K562 (cell line): ENCODE results near the gene CPED1. TPM values are rescaled to one million over a fixed set of nuclear protein-coding genes. Genes with fewer than 3 reads are reported as not detected.
"Not testable (repeated sequence)": the region's sequence is repeated elsewhere in the genome, so short reads cannot be mapped to it uniquely, and the experiment has no call there.

Experiments
- ATAC-seq: fragments of 200-7000 bp; cut with Tn5 transposase; 3 replicates; pipeline ENCODE4 v1.9.1; 2020; ENCODE audit warnings: moderate library complexity
- BruUV-seq: library from RNA; stranded (reverse); fragments of 400-500 nt; replicated peaks from 2 replicates; lab custom pipeline; 2021; lab: Mats Ljungman, UMichigan
- CTCF ChIA-PET: fragments of 300-600 bp; formaldehyde crosslinking; extraction: SDS; loops from one replicate; lab custom pipeline; 2021; ENCODE audit warnings: low intra/inter-chr PET ratio; lab: Yijun Ruan, JAX
- POLR2A ChIA-PET: fragments of 300-600, 350-650 bp; sonication (Branson Sonifier 250); formaldehyde crosslinking; extraction: SDS; loops from one replicate; lab custom pipeline; 2021; ENCODE audit warnings: antibody characterized with exemption, inconsistent platforms; lab: Yijun Ruan, JAX
- DNase-seq, 4 experiments: peaks; one replicate each; pipeline versions ENCODE4 v3.0.0 to v3.0.0-alpha.2; 2011 to 2018; ENCODE audit warnings: low spot score in 3 of 4, mixed read lengths in 3 of 4; ENCODE audit errors: extremely low read depth in 1 of 4
- FAIRE-seq: peaks from 2 replicates; lab custom pipeline; 2011; peaks lifted over from hg19 to GRCh38; lab: Jason Lieb, UNC
- H2AFZ ChIP-seq: 2 replicates; pipeline ENCODE4 v1.6.0; 2011; ENCODE audit warnings: low read depth, low read length, control low read depth, inconsistent platforms
- H3K27ac ChIP-seq: fragments of 200-600 bp; 3 replicates; pipeline ENCODE4 v1.8.0; 2011; ENCODE audit warnings: low read depth, mild to moderate bottlenecking, control low read depth, inconsistent platforms, low read length, moderate library complexity, mixed read lengths; ENCODE audit errors: extremely low read depth
- H3K27me3 ChIP-seq, 2 experiments: fragments of 300-600 bp in 1 of 2; 2 replicates in 1 of 2; 3 replicates in 1 of 2; pipeline versions ENCODE4 v1.6.0 to v1.8.0; 2011; ENCODE audit warnings: inconsistent platforms in 2 of 2, low read length in 2 of 2, mild to moderate bottlenecking in 1 of 2, mixed read lengths in 1 of 2, moderate library complexity in 1 of 2; ENCODE audit not compliant: control insufficient read depth in 2 of 2, insufficient read depth in 2 of 2
- H3K36me3 ChIP-seq: fragments of 300-600 bp; 3 replicates; pipeline ENCODE4 v1.8.0; 2011; ENCODE audit warnings: mild to moderate bottlenecking, low read length, inconsistent platforms; ENCODE audit not compliant: control insufficient read depth, insufficient read depth
- H3K4me1 ChIP-seq, 2 experiments: fragments of 200-600 bp in 1 of 2; replicated peaks in 1 of 2; 2 replicates in 1 of 2; 3 replicates in 1 of 2; pipeline versions ENCODE4 v1.5.1 to v1.8.0; 2011; ENCODE audit warnings: inconsistent platforms in 2 of 2, low read length in 2 of 2, mild to moderate bottlenecking in 1 of 2, mixed read lengths in 1 of 2, moderate library complexity in 1 of 2; ENCODE audit not compliant: control insufficient read depth in 2 of 2, insufficient read depth in 2 of 2
- H3K4me2 ChIP-seq: 2 replicates; pipeline ENCODE4 v1.6.1; 2011; ENCODE audit warnings: low read length, control low read depth, inconsistent platforms, mixed read lengths; ENCODE audit not compliant: insufficient read depth
- H3K4me3 ChIP-seq: fragments of 200-600 bp; sonication (generic), shearing (Covaris generic); 2 replicates; pipeline ENCODE4 v1.5.1; 2016; ENCODE audit warnings: control low read depth, inconsistent platforms
- H3K79me2 ChIP-seq: fragments of 200-600 bp; 3 replicates; pipeline ENCODE4 v1.8.0; 2011; ENCODE audit warnings: low read length, inconsistent platforms; ENCODE audit not compliant: control insufficient read depth, insufficient read depth
- H3K9ac ChIP-seq, 2 experiments: 2 replicates each; pipeline versions ENCODE4 v1.6.0 to v1.6.1; 2011; ENCODE audit warnings: low read depth in 2 of 2, low read length in 2 of 2, control low read depth in 1 of 2, inconsistent platforms in 1 of 2, mild to moderate bottlenecking in 1 of 2, mixed read lengths in 1 of 2; ENCODE audit not compliant: insufficient read depth in 1 of 2
- H3K9me1 ChIP-seq: one replicate; pipeline ENCODE4 v1.6.0; 2011; ENCODE audit warnings: inconsistent platforms, mild to moderate bottlenecking, low read length, moderate library complexity; ENCODE audit not compliant: control insufficient read depth, insufficient read depth
- H3K9me3 ChIP-seq: replicated peaks from 2 replicates; pipeline ENCODE4 v1.5.1; 2011; ENCODE audit warnings: low read depth, low read length, inconsistent platforms; ENCODE audit not compliant: control insufficient read depth, insufficient read depth
- H4K20me1 ChIP-seq: replicated peaks from 2 replicates; pipeline ENCODE4 v1.6.1; 2011; ENCODE audit warnings: low read length, inconsistent platforms, mixed read lengths; ENCODE audit not compliant: control insufficient read depth, insufficient read depth
- EP400 ChIP-seq: fragments of 450-650 bp; IDR thresholded peaks from 2 replicates; pipeline ENCODE4 v1.6.1; 2017; ENCODE audit warnings: antibody characterized with exemption, mild to moderate bottlenecking, moderate library complexity
- NFIC ChIP-seq: fragments of 450-650 bp; IDR thresholded peaks from 2 replicates; pipeline ENCODE4 v1.6.1; 2017; ENCODE audit warnings: mild to moderate bottlenecking, inconsistent platforms
- ZNF146 ChIP-seq: IDR thresholded peaks from one replicate; pipeline ENCODE4 v1.6.1; 2018; ENCODE audit warnings: missing compliant biosample characterization; ENCODE audit not compliant: unreplicated experiment
- ZNF507 ChIP-seq: conservative IDR thresholded peaks from 2 replicates; pipeline ENCODE4 v1.6.1; 2017; ENCODE audit warnings: missing genetic modification characterization, missing compliant biosample characterization
- ZNF668 ChIP-seq: fragments of 250-450 bp; sonication (Bioruptor Pico); IDR thresholded peaks from 2 replicates; pipeline ENCODE4 v1.8.0; 2022; ENCODE audit warnings: mild to moderate bottlenecking, inconsistent platforms
- WGBS: fragments of 100-300 bp; shearing (Covaris generic); methylation state at CpG from one replicate; pipeline ENCODE4 v1.1.6; 2016; ENCODE audit warnings: low coverage, mixed read lengths; ENCODE audit not compliant: insufficient coverage; ENCODE audit errors: missing lambda C conversion rate; 5-methylcytosine and 5-hydroxymethylcytosine counted together
- in situ Hi-C: fragments of 300-500 bp; cut with MboI; formaldehyde crosslinking; loops from 4 replicates; pipeline ENCODE4 v1.15.0; 2018; ENCODE audit warnings: inconsistent platforms, mixed read lengths
- intact Hi-C: fragments of 100-400 bp; cut with micrococcal nuclease; formaldehyde crosslinking; loops from 2 replicates; pipeline ENCODE4 v1.14.2; 2022
- polyA plus RNA-seq, 8 experiments: library from polyadenylated mRNA; depleted of rRNA in 4 of 8; stranded (reverse) in 5 of 8; unstranded in 3 of 8; fragments of >200 nt; fragmentation: Nextera tagmentation in 2 of 8; fragmentation: Illumina TruSeq in 1 of 8; extraction: Ambion mirVana in 2 of 8; extraction: Trizol in 1 of 8; gene quantifications; 2 replicates each; pipeline versions ENCODE4 v1.2.1 to v1.2.3, GENCODE V29; 2011 to 2014; ENCODE audit warnings: inconsistent platforms in 1 of 8, missing spikeins in 1 of 8
- total RNA-seq, 7 experiments: library from RNA; depleted of rRNA in 6 of 7; stranded (reverse); fragments of >200 nt in 6 of 7; fragmentation: Illumina TruSeq in 2 of 7; extraction: Trizol in 2 of 7; gene quantifications; 2 replicates each; pipeline versions ENCODE4 v1.2.1 to v1.2.3, GENCODE V29; 2011 to 2021; ENCODE audit warnings: low replicate concordance in 1 of 7

Gene CPED1
- total and polyA plus RNA-seq, 9 of the 15 experiments (the other 6 are each of a cell fraction or from before 2014, with no cell fraction given): 195 to 393 (median 290) TPM

DNA sequence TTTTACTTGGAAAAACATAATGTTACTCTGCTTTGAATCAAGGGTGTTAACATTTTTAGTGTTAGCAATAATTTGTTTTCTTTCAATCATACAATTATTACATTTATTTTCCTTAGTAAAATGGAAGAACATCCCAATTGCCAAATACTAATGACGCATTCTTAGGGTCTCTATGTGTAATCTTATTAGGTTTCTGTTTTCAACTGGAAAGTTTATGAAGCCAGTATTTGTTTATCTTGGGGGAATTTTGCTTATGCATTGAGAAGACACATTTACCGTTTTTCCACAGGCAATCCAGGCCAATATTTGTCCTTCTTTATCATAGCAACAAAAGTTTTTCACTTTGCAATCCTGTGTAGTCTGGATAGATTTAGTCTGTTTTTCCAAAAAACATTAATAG is 134.5 kb downstream of the CPED1 start:
- ChIA-PET POLR2A (no interaction called here), CTCF (no interaction called here)
- TF ChIP-seq EP400: 0 out of 2 replicates have a peak, but pooled peaks have one; percentile 8
- TF ChIP-seq ZNF507 (tag): 0 out of 2 replicates have a peak, but pooled peaks have one; percentile 9
- no peak for TF ChIP-seq ZNF668 (CRISPR knock-in tag)
- peaks cover 94% of the 10 kb centered on the region for H3K36me3 ChIP-seq
- peaks cover 54% of the 10 kb centered on the region; the same call in 2 of the 3 replicates for H3K79me2 ChIP-seq
- in situ Hi-C loops (no loop called here), intact Hi-C loops (no loop called here)
- H3K9ac ChIP-seq: no peak overlapping the region
- no peaks in the 10 kb centered on the region for H3K4me1 ChIP-seq
- H4K20me1 ChIP-seq: no peaks in the 10 kb centered on the region
- H3K4me2 ChIP-seq: no peak overlapping the region
- no peak overlapping the region for H3K4me3 ChIP-seq
- H3K9me1 ChIP-seq: peaks cover 3% of the 10 kb centered on the region
- H3K27ac ChIP-seq: no peak overlapping the region
- ATAC-seq: no peak
- no peak overlapping the region for H2AFZ ChIP-seq
- WGBS: 71% methylated on average over 2 of the region's 2 CpGs
- BruUV-seq: no TSS peak
- FAIRE-seq: no peak
- H3K9me3 ChIP-seq: no peaks in the 10 kb centered on the region
- no peak for DNase-seq
- no peaks in the 10 kb centered on the region for H3K27me3 ChIP-seq

DNA sequence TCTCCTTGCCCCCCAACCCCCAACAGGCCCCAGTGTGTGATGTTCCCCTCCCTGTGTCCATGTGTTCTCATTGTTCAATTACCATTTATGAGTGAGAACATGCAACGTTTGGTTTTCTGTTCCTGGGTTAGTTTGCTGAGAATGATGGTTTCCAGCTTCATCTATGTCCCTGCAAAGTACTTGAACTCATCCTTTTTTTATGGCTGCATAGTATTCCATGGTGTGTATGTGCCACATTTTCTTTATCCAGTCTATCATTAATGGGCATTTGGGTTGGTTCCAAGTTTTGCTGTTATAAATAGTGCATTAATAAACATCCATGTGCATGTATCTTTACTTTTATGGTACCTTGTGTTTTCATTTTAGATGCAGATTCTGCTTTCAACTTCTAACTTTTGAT is 136.9 kb downstream of the CPED1 start:
- BruUV-seq, H3K4me1 ChIP-seq, in situ Hi-C loops, H3K4me3 ChIP-seq, FAIRE-seq, POLR2A ChIA-PET, H2AFZ ChIP-seq, H4K20me1 ChIP-seq, H3K9me1 ChIP-seq, ATAC-seq, H3K27me3 ChIP-seq, H3K27ac ChIP-seq, H3K9me3 ChIP-seq, H3K4me2 ChIP-seq, CTCF ChIA-PET, H3K9ac ChIP-seq, DNase-seq: not testable (repeated sequence)
- Histone ChIP-seq H3K79me2 (peaks cover 40% of the 10 kb centered on the region; the same call in 2 of the 3 replicates), H3K36me3 (peaks cover 95% of the 10 kb centered on the region)
- intact Hi-C loops: loop anchor here (5.0 kb wide), 1 partner anchor 212 kb away; no protein-coding TSS in a partner anchor
- 63% methylated on average over 1 of the region's 1 CpG for WGBS
- 0 out of 2 replicates have a peak, but pooled peaks have one; percentile 24 for TF ChIP-seq NFIC
- TF ChIP-seq ZNF146 (CRISPR knock-in tag): peak; percentile 78
